Spleen (tissue), 7 donors: ENCODE data around the gene GNG13.

ENCODE experiments used
- POLR2A ChIP-seq, 3 donors: fragments of 450-650 bp; IDR thresholded peaks; one replicate each; pipeline ENCODE4 v1.5.1; 2017; ENCODE audit warnings: antibody characterized with exemption in 3 of 3, mild to moderate bottlenecking in 1 of 3
- POLR2AphosphoS5 ChIP-seq, 3 donors: sonication (generic); formaldehyde crosslinking; IDR thresholded peaks; one replicate each; pipeline ENCODE4 v1.5.1; 2017; ENCODE audit warnings: antibody characterized with exemption in 3 of 3
- TF ChIP-seq, protein P1 (sequence below), 11 experiments: fragments of 200-600 bp in 7 of 11; fragments of 450-650 bp in 4 of 11; sonication (generic) in 4 of 11; IDR thresholded peaks in 8 of 11; conservative IDR thresholded peaks in 3 of 11; 1 replicate in 7 of 11; 2 replicates in 4 of 11; pipeline versions ENCODE4 v1.4.0 to v1.8.0; 2016 to 2021; ENCODE audit warnings: antibody characterized with exemption in 11 of 11, inconsistent platforms in 4 of 11, mild to moderate bottlenecking in 1 of 11
- donor health status: DM: no; HTN: no; CAD: no; lungs with moderate emphysema.
- donor health status: DM: no; HTN: no; CAD: no.
- donor health status: DM: no; HTN: no; CAD: no.

DNA sequence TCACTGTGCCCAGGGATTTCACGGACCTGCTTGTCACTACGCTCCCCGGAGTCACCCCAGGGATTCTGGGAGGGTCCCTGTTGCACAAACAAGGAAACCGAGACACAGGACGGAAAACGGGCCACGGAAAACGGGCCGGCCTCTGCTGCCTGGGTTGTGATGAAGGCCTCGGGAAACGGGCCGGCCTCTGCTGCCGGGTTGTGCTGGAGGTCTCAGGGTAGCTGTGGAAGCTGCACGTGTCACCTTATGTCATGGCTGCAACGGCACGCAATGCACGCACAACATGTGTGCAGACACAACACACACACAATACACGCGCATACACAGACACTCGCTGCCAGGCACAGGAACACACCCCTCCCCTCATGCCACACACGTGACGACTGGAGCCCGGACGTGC, 27.0 kb upstream of the GNG13 start:
- TF ChIP-seq, protein P1, sequence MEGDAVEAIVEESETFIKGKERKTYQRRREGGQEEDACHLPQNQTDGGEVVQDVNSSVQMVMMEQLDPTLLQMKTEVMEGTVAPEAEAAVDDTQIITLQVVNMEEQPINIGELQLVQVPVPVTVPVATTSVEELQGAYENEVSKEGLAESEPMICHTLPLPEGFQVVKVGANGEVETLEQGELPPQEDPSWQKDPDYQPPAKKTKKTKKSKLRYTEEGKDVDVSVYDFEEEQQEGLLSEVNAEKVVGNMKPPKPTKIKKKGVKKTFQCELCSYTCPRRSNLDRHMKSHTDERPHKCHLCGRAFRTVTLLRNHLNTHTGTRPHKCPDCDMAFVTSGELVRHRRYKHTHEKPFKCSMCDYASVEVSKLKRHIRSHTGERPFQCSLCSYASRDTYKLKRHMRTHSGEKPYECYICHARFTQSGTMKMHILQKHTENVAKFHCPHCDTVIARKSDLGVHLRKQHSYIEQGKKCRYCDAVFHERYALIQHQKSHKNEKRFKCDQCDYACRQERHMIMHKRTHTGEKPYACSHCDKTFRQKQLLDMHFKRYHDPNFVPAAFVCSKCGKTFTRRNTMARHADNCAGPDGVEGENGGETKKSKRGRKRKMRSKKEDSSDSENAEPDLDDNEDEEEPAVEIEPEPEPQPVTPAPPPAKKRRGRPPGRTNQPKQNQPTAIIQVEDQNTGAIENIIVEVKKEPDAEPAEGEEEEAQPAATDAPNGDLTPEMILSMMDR (IDR thresholded peaks at IDR 0.05 in 8 of 11, conservative IDR thresholded peaks at IDR 0.05 in 3 of 11), result no peak
- TF ChIP-seq POLR2A (IDR thresholded peaks at IDR 0.05) (no peak), POLR2AphosphoS5 (IDR thresholded peaks at IDR 0.05) (no peak)
